Measurements from ENCODE around the gene GH2.
"Not testable (repeated sequence)": the region's sequence is repeated elsewhere in the genome, so short reads cannot be mapped to it uniquely, and the experiment has no call there.

GRCh38 chr17:63871646-63872365, 9.9 kb downstream of the GH2 start:
- TF ChIP-seq, protein P1, sequence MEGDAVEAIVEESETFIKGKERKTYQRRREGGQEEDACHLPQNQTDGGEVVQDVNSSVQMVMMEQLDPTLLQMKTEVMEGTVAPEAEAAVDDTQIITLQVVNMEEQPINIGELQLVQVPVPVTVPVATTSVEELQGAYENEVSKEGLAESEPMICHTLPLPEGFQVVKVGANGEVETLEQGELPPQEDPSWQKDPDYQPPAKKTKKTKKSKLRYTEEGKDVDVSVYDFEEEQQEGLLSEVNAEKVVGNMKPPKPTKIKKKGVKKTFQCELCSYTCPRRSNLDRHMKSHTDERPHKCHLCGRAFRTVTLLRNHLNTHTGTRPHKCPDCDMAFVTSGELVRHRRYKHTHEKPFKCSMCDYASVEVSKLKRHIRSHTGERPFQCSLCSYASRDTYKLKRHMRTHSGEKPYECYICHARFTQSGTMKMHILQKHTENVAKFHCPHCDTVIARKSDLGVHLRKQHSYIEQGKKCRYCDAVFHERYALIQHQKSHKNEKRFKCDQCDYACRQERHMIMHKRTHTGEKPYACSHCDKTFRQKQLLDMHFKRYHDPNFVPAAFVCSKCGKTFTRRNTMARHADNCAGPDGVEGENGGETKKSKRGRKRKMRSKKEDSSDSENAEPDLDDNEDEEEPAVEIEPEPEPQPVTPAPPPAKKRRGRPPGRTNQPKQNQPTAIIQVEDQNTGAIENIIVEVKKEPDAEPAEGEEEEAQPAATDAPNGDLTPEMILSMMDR (IDR thresholded peaks at IDR 0.05), result not testable (repeated sequence)
- TF ChIP-seq ZFX (IDR thresholded peaks at IDR 0.05; ENCODE audit: borderline replicate concordance), result not testable (repeated sequence)
